HL-60 (cell line): Measurements from ENCODE around the gene IQCH.

Experiments used
- GABPA ChIP-seq: IDR thresholded peaks from 2 replicates; pipeline ENCODE4 v1.6.1; 2012; ENCODE audit warnings: low read depth
- TF ChIP-seq, protein P1 (sequence below): IDR thresholded peaks from one replicate; pipeline ENCODE4 v1.5.1; 2011; ENCODE audit warnings: low read length, control low read depth, inconsistent platforms; ENCODE audit not compliant: insufficient read depth
- TF ChIP-seq, protein P2 (sequence below): IDR thresholded peaks from 2 replicates; pipeline ENCODE4 v1.6.1; 2012; ENCODE audit warnings: low read depth; ENCODE audit not compliant: insufficient replicate concordance

DNA sequence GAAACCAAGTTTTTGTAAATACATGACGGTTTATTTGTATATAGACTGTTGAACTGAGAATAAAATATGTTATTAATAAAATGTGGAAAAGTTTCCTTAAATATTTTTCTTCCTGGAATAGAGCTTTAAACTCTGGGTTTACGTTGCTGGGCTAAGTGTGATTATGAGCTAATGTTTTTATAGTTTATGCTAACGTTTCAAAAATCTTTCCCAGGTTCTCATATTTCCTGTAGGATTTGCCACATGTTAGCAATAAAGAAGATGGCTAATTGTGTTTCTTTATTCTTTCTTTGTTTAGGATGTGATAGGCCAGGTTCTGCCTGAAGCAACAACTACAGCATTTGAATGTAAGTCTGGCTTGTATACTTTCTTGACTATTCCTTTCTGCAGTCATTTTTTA lies 295.1 kb downstream of the IQCH start:
- TF ChIP-seq, protein P1, sequence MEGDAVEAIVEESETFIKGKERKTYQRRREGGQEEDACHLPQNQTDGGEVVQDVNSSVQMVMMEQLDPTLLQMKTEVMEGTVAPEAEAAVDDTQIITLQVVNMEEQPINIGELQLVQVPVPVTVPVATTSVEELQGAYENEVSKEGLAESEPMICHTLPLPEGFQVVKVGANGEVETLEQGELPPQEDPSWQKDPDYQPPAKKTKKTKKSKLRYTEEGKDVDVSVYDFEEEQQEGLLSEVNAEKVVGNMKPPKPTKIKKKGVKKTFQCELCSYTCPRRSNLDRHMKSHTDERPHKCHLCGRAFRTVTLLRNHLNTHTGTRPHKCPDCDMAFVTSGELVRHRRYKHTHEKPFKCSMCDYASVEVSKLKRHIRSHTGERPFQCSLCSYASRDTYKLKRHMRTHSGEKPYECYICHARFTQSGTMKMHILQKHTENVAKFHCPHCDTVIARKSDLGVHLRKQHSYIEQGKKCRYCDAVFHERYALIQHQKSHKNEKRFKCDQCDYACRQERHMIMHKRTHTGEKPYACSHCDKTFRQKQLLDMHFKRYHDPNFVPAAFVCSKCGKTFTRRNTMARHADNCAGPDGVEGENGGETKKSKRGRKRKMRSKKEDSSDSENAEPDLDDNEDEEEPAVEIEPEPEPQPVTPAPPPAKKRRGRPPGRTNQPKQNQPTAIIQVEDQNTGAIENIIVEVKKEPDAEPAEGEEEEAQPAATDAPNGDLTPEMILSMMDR = no peak
- TF ChIP-seq, protein P2, sequence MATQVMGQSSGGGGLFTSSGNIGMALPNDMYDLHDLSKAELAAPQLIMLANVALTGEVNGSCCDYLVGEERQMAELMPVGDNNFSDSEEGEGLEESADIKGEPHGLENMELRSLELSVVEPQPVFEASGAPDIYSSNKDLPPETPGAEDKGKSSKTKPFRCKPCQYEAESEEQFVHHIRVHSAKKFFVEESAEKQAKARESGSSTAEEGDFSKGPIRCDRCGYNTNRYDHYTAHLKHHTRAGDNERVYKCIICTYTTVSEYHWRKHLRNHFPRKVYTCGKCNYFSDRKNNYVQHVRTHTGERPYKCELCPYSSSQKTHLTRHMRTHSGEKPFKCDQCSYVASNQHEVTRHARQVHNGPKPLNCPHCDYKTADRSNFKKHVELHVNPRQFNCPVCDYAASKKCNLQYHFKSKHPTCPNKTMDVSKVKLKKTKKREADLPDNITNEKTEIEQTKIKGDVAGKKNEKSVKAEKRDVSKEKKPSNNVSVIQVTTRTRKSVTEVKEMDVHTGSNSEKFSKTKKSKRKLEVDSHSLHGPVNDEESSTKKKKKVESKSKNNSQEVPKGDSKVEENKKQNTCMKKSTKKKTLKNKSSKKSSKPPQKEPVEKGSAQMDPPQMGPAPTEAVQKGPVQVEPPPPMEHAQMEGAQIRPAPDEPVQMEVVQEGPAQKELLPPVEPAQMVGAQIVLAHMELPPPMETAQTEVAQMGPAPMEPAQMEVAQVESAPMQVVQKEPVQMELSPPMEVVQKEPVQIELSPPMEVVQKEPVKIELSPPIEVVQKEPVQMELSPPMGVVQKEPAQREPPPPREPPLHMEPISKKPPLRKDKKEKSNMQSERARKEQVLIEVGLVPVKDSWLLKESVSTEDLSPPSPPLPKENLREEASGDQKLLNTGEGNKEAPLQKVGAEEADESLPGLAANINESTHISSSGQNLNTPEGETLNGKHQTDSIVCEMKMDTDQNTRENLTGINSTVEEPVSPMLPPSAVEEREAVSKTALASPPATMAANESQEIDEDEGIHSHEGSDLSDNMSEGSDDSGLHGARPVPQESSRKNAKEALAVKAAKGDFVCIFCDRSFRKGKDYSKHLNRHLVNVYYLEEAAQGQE = no peak
- no peak for TF ChIP-seq GABPA
